HEK293 (cell line): ENCODE measurements around the gene SYT6.

Experiments
- CTCF ChIA-PET: fragments of 350-600 bp; formaldehyde crosslinking; extraction: SDS; loops from one replicate; lab custom pipeline; 2021; ENCODE audit warnings: antibody characterized with exemption; lab: Yijun Ruan, JAX
- POLR2A ChIA-PET: fragments of 300-600 bp; formaldehyde crosslinking; extraction: SDS; loops from one replicate; lab custom pipeline; 2020; ENCODE audit warnings: antibody characterized with exemption, inconsistent platforms; lab: Yijun Ruan, JAX
- H3K27ac ChIP-seq: fragments of 200-500 bp; sonication (Bioruptor generic); 2 replicates; pipeline ENCODE4 v1.5.1; 2014; ENCODE audit warnings: low read depth, low read length, control low read depth, inconsistent platforms; ENCODE audit errors: extremely low read depth
- H3K36me3 ChIP-seq, 2 experiments: fragments of 200-500 bp in 1 of 2; sonication (Bioruptor generic) in 1 of 2; 1 replicate in 1 of 2; 2 replicates in 1 of 2; pipeline ENCODE4 v1.5.1; 2014 to 2017; ENCODE audit warnings: inconsistent platforms in 2 of 2, low read length in 2 of 2; ENCODE audit not compliant: control insufficient read depth in 2 of 2, insufficient read depth in 1 of 2
- H3K4me1 ChIP-seq: fragments of 200-500 bp; sonication (Bioruptor generic); 2 replicates; pipeline ENCODE4 v1.5.1; 2014; ENCODE audit warnings: mild to moderate bottlenecking, low read length, inconsistent platforms; ENCODE audit not compliant: control insufficient read depth, insufficient read depth
- H3K4me3 ChIP-seq: 2 replicates; pipeline ENCODE4 v1.5.1; 2011; ENCODE audit warnings: low read depth, mild to moderate bottlenecking, control low read depth, low read length, moderate library complexity
- H3K9me3 ChIP-seq: fragments of 200-500 bp; sonication (Bioruptor generic); 2 replicates; pipeline ENCODE4 v1.5.1; 2014; ENCODE audit warnings: low read depth, low read length, inconsistent platforms; ENCODE audit not compliant: control insufficient read depth, insufficient read depth
- GLIS2 ChIP-seq: fragments of 450-650 bp; formaldehyde crosslinking; IDR thresholded peaks from 2 replicates; pipeline ENCODE4 v1.5.1; 2016; ENCODE audit warnings: missing biosample characterization, missing genetic modification characterization
- PRDM1 ChIP-seq: fragments of 450-650 bp; formaldehyde crosslinking; IDR thresholded peaks from 2 replicates; pipeline ENCODE4; 2016; ENCODE audit warnings: missing biosample characterization, missing genetic modification characterization
- TCF7L2 ChIP-seq: IDR thresholded peaks from 2 replicates; pipeline ENCODE4 v1.6.1; 2011; ENCODE audit warnings: low read depth, mild to moderate bottlenecking, inconsistent platforms, low read length, moderate library complexity, borderline replicate concordance
- ZNF138 ChIP-seq: fragments of 450-650 bp; formaldehyde crosslinking; IDR thresholded peaks from 2 replicates; pipeline ENCODE4 v1.5.1; 2016; ENCODE audit warnings: missing biosample characterization, missing genetic modification characterization, borderline replicate concordance
- ZNF221 ChIP-seq: fragments of 450-650 bp; formaldehyde crosslinking; IDR thresholded peaks from 2 replicates; pipeline ENCODE4 v1.5.1; 2017; ENCODE audit warnings: missing biosample characterization, missing genetic modification characterization, borderline replicate concordance
- ZNF292 ChIP-seq: fragments of 450-650 bp; formaldehyde crosslinking; IDR thresholded peaks from 2 replicates; pipeline ENCODE4 v1.5.1; 2016; ENCODE audit warnings: low read depth, missing biosample characterization, missing genetic modification characterization, borderline replicate concordance
- ZNF302 ChIP-seq: fragments of 450-650 bp; formaldehyde crosslinking; IDR thresholded peaks from 2 replicates; pipeline ENCODE4 v1.5.1; 2016; ENCODE audit warnings: missing biosample characterization, missing genetic modification characterization, low read depth
- ZNF341 ChIP-seq: fragments of 450-650 bp; formaldehyde crosslinking; IDR thresholded peaks from 2 replicates; pipeline ENCODE4; 2016; ENCODE audit warnings: low read depth, missing biosample characterization, missing genetic modification characterization
- ZNF426 ChIP-seq: fragments of 450-650 bp; formaldehyde crosslinking; IDR thresholded peaks from 2 replicates; pipeline ENCODE4 v1.5.1; 2017; ENCODE audit warnings: missing biosample characterization, missing genetic modification characterization, mild to moderate bottlenecking, inconsistent platforms, moderate library complexity
- ZNF521 ChIP-seq: fragments of 450-650 bp; formaldehyde crosslinking; IDR thresholded peaks from 2 replicates; pipeline ENCODE4 v1.5.1; 2017; ENCODE audit warnings: missing biosample characterization, mild to moderate bottlenecking, missing genetic modification characterization
- ZNF658 ChIP-seq: fragments of 450-650 bp; formaldehyde crosslinking; IDR thresholded peaks from 2 replicates; pipeline ENCODE4; 2016; ENCODE audit warnings: missing biosample characterization, missing genetic modification characterization
- ZNF664 ChIP-seq: fragments of 450-650 bp; formaldehyde crosslinking; IDR thresholded peaks from 2 replicates; pipeline ENCODE4 v1.5.1; 2016; ENCODE audit warnings: missing biosample characterization, missing genetic modification characterization
- TF ChIP-seq, protein P1 (sequence below): fragments of 450-650 bp; formaldehyde crosslinking; conservative IDR thresholded peaks from 2 replicates; pipeline ENCODE4 v1.5.1; 2016; ENCODE audit warnings: low read depth, missing biosample characterization, missing genetic modification characterization
- TF ChIP-seq, protein P2 (sequence below): fragments of 450-650 bp; formaldehyde crosslinking; IDR thresholded peaks from 2 replicates; pipeline ENCODE4 v1.5.1; 2017; ENCODE audit warnings: missing biosample characterization, missing genetic modification characterization
- TF ChIP-seq, protein P3 (sequence below): fragments of 450-650 bp; formaldehyde crosslinking; IDR thresholded peaks from 2 replicates; pipeline ENCODE4 v1.5.1; 2016; ENCODE audit warnings: missing biosample characterization, missing genetic modification characterization
- TF ChIP-seq, protein P4 (sequence below): fragments of 450-650 bp; formaldehyde crosslinking; IDR thresholded peaks from 2 replicates; pipeline ENCODE4 v1.5.1; 2016; ENCODE audit warnings: missing biosample characterization, missing genetic modification characterization, low read depth

SYT6 gene

DNA sequence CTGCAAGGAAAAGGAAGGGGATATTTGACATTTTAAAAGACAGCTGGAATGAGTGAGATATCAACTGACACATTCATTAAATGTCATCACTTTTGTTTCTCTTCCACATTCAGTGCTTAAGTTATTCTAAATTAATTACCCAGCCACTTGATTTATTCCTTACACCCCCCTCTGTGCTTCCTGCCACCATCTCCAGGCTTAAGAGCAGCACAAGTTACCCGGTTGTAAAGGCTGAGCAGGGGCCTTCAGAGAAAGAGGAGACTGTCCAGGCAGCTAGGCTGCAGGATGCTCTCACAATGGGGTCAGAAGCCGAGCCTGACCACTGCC lies 71.4 kb downstream of the SYT6 start (continued):
- TF ChIP-seq, protein P1, sequence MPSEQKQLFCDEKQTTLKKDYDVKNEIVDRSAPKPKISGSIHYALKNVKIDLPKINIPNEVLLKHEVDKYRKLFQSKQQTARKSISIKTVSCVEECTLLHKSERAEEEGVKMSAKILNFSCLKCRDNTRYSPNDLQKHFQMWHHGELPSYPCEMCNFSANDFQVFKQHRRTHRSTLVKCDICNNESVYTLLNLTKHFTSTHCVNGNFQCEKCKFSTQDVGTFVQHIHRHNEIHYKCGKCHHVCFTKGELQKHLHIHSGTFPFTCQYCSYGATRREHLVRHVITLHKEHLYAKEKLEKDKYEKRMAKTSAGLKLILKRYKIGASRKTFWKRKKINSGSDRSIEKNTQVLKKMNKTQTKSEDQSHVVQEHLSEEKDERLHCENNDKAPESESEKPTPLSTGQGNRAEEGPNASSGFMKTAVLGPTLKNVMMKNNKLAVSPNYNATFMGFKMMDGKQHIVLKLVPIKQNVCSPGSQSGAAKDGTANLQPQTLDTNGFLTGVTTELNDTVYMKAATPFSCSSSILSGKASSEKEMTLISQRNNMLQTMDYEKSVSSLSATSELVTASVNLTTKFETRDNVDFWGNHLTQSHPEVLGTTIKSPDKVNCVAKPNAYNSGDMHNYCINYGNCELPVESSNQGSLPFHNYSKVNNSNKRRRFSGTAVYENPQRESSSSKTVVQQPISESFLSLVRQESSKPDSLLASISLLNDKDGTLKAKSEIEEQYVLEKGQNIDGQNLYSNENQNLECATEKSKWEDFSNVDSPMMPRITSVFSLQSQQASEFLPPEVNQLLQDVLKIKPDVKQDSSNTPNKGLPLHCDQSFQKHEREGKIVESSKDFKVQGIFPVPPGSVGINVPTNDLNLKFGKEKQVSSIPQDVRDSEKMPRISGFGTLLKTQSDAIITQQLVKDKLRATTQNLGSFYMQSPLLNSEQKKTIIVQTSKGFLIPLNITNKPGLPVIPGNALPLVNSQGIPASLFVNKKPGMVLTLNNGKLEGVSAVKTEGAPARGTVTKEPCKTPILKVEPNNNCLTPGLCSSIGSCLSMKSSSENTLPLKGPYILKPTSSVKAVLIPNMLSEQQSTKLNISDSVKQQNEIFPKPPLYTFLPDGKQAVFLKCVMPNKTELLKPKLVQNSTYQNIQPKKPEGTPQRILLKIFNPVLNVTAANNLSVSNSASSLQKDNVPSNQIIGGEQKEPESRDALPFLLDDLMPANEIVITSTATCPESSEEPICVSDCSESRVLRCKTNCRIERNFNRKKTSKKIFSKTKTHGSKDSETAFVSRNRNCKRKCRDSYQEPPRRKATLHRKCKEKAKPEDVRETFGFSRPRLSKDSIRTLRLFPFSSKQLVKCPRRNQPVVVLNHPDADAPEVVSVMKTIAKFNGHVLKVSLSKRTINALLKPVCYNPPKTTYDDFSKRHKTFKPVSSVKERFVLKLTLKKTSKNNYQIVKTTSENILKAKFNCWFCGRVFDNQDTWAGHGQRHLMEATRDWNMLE (tag by site-specific recombination) = no peak
- no peak for TF ChIP-seq ZNF658 (tag by site-specific recombination)
- TF ChIP-seq TCF7L2 = no peak
- TF ChIP-seq, protein P2, sequence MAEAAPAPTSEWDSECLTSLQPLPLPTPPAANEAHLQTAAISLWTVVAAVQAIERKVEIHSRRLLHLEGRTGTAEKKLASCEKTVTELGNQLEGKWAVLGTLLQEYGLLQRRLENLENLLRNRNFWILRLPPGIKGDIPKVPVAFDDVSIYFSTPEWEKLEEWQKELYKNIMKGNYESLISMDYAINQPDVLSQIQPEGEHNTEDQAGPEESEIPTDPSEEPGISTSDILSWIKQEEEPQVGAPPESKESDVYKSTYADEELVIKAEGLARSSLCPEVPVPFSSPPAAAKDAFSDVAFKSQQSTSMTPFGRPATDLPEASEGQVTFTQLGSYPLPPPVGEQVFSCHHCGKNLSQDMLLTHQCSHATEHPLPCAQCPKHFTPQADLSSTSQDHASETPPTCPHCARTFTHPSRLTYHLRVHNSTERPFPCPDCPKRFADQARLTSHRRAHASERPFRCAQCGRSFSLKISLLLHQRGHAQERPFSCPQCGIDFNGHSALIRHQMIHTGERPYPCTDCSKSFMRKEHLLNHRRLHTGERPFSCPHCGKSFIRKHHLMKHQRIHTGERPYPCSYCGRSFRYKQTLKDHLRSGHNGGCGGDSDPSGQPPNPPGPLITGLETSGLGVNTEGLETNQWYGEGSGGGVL = no peak
- TF ChIP-seq PRDM1 (tag by site-specific recombination) = no peak
- TF ChIP-seq ZNF221 (tag by site-specific recombination) = no peak
- no peak for TF ChIP-seq ZNF521 (tag by site-specific recombination)
- no peak for TF ChIP-seq GLIS2

DNA sequence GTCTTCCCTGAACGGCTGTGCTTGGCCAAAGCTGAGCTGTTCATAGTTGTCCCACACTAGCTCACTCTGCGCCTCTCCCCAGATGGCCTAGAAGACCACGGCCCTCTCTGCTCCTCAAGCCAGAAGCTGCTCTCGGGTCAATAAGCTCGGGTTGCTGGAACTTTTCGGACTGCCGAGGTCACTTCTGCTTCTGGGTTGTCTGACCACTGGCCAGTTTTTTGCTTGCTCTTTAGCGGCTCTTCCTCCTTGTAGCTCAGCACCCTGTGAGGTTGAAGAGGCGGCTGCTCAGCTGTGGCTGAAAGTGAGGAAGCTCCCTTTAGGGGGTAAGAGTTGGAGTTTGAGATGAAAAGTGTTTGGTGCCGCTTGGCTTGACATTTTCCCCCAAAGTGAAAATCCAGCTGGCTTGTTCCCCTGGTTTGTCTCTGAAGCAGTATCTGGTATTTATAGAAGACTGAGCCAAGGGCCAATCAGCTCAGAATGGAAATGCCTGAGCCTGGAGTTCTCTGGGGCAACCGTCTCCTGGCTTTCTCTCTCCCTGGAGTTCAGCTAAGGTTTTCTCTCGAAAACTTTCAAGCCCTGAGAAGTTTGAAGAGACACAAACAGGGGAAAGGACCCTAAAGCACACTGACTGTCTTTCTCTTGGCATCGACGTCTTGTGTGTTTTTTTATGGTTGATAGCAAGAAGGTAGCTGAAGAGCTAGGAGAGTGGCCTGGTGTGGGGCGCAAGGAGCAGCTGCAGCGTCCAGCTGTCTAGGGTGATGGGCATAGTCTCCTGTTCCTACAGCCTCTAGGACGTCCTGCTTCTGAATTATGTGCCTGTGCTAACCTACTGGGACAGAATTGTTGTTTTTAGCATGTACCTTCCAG lies 72.0 kb downstream of the SYT6 start:
- CTCF ChIA-PET = interaction anchor here (0.5 kb wide), 1 partner anchor 49 kb away, joined by 3 read pairs; no protein-coding TSS in a partner anchor
- Histone ChIP-seq H3K4me1 (no peaks in the 10 kb centered on the region), H3K4me3 (no peak overlapping the region), H3K9me3 (no peaks in the 10 kb centered on the region), H3K36me3 (no peaks in the 10 kb centered on the region), H3K27ac (no peak overlapping the region)
- TF ChIP-seq ZNF302 (tag by site-specific recombination) (no peak), ZNF341 (tag by site-specific recombination) (no peak), ZNF292 (no peak), ZNF138 (tag by site-specific recombination) (no peak), ZNF426 (tag by site-specific recombination) (no peak), ZNF221 (tag by site-specific recombination) (no peak), ZNF664 (tag by site-specific recombination) (no peak)
- TF ChIP-seq, protein P3, sequence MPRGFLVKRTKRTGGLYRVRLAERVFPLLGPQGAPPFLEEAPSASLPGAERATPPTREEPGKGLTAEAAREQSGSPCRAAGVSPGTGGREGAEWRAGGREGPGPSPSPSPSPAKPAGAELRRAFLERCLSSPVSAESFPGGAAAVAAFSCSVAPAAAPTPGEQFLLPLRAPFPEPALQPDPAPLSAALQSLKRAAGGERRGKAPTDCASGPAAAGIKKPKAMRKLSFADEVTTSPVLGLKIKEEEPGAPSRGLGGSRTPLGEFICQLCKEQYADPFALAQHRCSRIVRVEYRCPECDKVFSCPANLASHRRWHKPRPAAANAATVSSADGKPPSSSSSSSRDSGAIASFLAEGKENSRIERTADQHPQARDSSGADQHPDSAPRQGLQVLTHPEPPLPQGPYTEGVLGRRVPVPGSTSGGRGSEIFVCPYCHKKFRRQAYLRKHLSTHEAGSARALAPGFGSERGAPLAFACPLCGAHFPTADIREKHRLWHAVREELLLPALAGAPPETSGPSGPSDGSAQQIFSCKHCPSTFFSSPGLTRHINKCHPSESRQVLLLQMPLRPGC (tag by site-specific recombination) = no peak
- TF ChIP-seq, protein P1 (tag by site-specific recombination) = no peak
- TF ChIP-seq, protein P2 = no peak
- TF ChIP-seq, protein P4, sequence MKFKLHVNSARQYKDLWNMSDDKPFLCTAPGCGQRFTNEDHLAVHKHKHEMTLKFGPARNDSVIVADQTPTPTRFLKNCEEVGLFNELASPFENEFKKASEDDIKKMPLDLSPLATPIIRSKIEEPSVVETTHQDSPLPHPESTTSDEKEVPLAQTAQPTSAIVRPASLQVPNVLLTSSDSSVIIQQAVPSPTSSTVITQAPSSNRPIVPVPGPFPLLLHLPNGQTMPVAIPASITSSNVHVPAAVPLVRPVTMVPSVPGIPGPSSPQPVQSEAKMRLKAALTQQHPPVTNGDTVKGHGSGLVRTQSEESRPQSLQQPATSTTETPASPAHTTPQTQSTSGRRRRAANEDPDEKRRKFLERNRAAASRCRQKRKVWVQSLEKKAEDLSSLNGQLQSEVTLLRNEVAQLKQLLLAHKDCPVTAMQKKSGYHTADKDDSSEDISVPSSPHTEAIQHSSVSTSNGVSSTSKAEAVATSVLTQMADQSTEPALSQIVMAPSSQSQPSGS (tag by site-specific recombination) = no peak
- POLR2A ChIA-PET = no interaction called here
